Frontal cortex (tissue), 4 donors: ENCODE results near the gene ITGAX. TPM values are rescaled to one million over a fixed set of nuclear protein-coding genes. Genes with fewer than 3 reads are reported as not detected.

ENCODE experiments used
- DNase-seq, 2 donors: peaks; one replicate each; pipeline ENCODE4 v3.0.0; 2012; ENCODE audit warnings: low spot score in 2 of 2
- FAIRE-seq: peaks from 2 replicates; lab custom pipeline; 2012; peaks lifted over from hg19 to GRCh38; lab: Jason Lieb, UNC
- total RNA-seq: library from RNA; depleted of rRNA; stranded (reverse); fragments of >200 nt; gene quantifications from one replicate; pipeline ENCODE4 v1.2.3, GENCODE V29; 2014
- donor health status: control.
- donor health status: control.
- donor health status: control.

The ITGAX gene
- total RNA-seq, 1 donor from 2014 or later: 0.41 TPM

DNA sequence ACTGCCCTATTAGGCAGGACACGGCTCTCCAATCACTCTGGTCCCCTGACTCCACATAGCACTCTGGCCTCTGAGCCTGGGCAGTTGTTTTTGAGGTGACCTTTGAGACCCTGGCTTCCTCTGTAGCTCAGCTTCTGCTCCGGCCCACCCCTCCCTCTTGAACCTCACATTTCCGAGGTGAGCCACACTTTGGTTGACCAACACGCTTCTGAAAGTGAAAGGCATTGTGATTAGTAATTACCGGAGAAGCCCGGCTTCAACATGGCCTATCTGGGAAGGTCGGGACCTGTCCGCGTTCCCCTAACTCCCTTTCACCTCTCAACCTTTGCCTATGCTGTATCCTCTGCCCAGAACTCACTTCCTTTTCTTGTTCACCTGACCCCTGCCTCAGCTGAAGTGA lies 10.3 kb upstream of the ITGAX start:
- FAIRE-seq (no peak), DNase-seq (no peak)

DNA sequence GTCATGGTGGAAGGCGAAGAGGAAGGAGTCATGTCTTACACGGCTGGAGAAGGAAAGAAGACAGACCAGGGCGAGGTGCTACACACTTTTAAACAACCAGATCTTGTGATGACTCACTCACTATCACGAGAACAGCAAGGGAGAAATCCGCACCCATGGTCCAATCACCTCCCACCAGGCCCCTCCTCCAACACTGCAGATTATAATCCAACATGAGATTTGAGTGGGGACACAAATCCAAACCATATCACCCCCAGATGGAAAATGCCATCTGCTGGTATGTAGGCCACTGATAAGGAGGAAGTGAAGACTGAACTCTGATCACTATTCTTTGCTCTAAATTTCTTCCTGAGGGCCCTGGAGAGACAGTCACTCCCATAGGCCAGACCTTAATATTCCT lies 7.5 kb upstream of the ITGAX start:
- no peak for FAIRE-seq

DNA sequence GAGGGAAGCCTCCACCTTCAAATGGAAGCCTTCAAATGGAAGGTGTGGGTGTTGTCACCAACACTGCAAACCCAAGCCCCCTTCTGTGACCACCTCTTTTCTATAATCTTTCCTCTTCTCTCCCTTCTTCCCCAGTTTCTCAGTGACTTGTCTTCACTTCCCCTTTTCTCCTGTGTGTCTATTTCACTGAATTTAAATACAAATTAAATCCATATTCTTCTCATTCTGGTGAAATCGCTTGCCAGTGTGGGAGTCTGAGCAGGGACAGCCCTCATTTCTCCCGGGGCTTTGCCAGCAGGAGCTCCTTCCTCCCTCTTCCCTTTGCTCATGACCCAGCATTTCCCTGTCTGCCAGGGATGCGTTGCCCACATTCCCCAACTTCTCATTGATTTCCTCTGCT lies 6.4 kb upstream of the ITGAX start:
- DNase-seq: no peak
- no peak for FAIRE-seq

More for the DNA sequence above, 7.5 kb upstream of the ITGAX start:
- no peak for DNase-seq

DNA sequence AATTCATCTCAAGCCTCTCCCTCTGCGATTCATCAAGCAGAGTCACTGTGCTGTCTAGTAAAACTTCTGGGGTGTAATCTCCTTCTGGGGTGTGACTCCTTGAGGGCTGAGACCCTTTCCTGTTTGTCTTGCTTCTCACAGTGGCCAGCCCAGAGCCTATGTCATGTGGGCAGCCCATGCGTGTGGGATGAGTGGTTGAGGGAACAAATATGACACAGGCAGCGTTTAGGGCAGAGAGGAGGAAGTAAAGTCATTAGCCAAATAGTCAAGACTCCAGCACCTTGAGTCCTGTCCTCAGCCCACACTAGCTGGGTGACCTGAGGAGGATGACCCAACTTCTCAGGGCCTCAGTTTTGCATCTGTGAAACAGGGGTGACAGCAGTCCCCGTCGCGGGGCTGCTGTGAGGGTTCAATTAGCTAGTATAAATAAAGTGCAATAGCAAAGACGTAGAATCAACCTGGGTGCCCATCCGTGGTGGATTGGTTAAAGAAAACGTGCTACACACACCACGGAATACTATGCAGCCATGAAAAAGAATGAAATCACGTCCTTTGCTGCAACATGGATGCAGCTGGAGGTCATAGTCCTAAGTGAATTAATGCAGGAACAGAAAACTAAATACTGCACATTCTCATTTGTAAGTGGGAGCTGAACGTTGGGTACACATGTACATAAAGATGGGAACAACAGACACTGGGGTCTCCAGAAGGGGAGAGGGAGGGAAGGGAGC lies 4.5 kb upstream of the ITGAX start:
- no peak for DNase-seq
- no peak for FAIRE-seq

DNA sequence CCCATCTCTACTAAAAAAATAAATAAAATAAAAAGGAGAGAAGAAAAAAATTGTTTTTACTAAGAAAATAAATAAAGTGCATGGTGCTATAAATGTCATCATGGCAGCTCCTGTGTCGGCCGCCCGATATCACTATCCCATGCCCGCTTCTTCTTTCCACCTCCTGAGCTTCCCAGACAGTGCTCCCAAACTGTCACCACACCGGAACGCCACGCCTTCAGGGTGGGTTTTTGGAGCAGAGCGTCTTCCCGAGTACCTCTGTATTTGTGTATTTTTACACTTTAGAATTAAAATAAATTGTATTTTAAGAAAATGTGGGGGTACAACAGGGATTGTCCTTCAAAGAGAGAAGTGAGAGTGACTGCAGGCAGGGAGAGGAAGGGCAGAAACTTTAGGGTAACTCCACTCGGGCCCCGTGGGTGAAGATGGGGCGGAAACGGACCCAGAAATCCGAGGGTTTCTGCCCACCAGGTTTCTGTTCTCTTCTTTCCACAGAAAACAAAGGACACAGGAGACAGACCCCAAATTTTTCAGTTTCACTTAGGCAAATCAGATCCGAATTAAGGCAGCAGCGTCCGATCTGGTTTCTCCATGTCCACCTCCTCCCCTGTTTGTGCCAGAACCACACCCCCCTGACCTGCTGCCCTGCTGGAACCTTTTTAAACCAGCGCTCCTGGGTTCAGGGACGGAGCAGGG lies 3.6 kb upstream of the ITGAX start:
- FAIRE-seq (no peak), DNase-seq (no peak)

DNA sequence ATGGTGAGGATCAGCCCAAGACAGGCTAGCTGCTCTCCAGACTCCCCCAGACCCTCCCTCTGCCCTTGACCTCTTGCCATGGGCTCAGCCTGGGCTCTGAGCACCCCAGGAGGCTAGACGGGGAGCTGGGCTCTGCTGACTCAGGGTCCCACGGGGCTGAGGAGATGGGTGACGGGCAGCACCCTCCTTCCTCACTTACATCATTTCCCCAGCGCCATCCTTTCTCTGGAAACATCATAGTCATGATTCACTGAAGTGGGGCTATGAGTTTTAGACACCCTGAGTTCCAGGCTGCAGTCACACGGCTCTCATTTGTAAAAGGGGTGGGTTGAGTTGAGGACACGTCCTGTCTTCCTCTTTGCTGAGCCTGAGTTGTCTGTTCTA lies 3.0 kb upstream of the ITGAX start:
- DNase-seq (no peak), FAIRE-seq (no peak)

DNA sequence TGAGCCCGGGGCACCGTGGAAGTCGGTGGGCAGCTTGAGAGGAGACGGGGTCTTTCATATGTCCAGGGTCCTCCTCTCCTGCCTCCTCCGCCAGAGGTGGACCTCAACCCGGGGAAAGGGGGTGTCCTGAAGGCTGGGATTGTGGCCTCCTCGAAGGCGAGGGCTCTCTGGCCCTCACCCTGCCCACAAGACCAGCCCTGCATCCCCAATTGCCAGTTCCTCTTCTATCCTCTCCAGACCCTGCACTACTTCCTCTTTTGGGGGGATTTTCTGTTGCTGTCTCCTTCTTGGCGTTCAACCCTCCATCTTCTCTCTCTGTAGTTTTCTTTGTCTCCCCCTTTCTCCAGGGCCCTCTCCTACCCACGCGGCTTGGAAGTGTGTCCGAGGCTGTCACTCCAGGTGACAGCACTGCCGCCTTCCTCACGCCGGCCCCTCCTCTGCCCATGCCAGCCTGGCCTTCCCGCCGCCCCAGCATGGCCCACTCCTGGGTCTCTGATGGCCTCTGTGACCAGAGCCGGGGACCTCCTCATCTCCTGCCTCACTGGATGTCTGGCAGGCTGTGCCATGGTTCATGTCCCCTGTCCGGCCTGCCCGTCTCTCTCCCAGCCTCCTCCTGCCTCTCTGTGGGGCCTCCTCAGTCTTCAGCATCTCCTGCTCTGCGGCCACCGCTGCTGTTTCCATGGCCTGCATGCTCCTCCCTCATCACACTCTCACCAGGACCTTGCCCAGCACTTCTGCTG lies 2.4 kb upstream of the ITGAX start:
- FAIRE-seq (no peak), DNase-seq (no peak)

DNA sequence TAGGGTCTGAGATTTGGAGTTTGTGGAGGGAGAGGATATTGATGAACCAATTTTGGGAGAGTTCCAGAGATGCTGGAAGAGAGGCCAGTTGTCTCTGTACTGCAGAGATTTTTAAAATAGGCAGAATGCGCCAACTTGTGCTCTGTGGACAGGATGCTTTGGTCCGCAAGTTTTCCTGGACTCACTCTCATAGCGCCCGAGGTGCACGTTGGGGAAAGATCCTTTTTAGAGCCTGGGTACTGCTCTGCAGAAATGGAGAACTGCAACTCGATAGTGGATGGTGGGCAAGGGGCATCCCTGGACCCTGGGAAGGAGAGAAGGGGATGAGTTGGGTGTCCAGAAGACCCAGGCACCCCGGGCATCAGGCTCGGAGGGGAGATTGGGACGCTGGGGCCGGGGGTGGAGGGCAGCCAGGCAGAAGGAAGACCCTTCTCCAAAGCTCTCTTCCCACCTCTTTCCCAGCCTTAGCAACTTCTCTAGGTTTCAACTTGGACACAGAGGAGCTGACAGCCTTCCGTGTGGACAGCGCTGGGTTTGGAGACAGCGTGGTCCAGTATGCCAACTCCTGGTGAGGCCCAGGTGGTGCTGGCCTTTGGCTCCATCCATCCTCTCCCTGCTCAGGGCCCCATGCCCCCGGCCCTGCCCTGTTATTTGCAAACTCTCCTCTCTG lies 590 bp downstream of the ITGAX start:
- DNase-seq: no peak
- FAIRE-seq: no peak

DNA sequence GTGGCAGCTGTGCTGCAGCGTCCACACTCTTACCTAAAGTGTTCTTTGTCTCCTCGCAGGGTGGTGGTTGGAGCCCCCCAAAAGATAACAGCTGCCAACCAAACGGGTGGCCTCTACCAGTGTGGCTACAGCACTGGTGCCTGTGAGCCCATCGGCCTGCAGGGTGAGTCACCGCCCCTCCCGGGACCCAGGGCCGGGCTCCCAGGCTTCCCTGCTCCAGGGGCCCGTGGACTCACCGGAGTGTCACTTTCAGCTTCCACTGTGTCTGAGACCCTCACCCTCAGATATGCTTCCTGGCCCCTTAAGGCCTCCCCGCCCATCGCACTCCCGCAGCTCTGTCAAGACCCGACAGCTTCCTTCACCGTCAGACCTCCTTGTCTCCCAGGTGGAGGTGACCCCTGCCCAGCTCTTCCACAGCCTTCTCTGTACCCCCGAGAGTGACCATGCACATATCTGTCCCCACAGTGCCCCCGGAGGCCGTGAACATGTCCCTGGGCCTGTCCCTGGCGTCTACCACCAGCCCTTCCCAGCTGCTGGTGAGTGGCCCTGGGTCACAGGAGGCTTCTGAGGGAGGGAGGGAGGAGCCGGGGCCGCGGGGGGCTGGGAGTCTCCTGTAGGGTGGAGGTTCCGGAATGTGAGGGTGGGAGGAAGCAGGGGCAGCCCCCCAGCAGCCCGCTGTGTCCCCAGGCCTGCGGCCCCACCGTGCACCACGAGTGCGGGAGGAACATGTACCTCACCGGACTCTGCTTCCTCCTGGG lies 1.8 kb downstream of the ITGAX start:
- DNase-seq: no peak
- FAIRE-seq: no peak

DNA sequence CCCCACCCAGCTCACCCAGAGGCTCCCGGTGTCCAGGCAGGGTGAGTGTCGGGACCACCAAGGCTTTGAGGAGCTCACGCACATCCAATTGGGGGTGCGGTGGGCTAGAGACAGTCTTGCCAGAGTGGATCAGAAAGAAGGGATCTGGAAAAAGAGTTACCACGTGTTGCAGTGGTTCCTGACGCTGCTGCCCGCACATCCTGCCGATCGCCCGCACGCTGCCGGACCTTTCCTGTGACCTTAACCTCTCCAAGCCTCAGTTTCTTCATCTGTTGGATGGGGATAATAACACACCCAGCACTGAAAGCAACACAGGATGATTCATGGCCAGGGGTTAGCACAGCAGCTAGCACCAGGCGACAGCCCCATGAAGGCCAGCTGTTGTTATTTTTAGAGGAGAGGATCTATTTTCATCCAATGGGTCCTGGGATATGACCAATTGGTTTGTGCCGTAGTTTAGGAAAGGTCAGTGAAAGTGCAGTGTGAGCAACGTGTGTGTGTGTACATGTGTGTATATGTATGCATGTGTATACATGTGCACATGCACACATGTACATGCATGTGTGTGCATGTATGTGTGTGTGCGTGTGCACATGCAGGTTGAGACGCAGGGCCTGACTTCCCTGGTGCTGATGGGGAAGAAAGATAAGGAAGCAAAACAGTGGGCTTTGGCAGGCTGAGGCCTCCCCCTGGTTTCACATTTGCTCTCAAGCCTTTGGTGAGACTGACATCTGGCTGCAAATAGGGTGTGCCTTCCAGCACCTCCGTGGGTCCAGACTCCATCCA lies 2.5 kb downstream of the ITGAX start:
- DNase-seq (no peak), FAIRE-seq (no peak)

DNA sequence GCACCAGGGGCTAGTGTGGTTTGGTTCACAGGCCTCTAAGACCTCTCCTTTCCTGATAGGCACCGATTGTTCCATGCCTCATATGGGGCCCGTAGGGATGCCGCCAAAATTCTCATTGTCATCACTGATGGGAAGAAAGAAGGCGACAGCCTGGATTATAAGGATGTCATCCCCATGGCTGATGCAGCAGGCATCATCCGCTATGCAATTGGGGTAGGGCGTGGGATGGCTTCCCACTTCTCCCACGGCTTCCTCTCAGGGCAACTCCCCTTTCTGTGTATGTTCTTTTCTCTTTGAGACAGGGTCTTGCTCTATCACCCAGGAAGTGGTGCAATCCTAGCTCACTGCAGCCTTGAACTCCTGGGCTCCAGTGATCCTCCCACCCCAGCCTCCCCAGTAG lies 5.3 kb downstream of the ITGAX start:
- no peak for FAIRE-seq
- DNase-seq: no peak

DNA sequence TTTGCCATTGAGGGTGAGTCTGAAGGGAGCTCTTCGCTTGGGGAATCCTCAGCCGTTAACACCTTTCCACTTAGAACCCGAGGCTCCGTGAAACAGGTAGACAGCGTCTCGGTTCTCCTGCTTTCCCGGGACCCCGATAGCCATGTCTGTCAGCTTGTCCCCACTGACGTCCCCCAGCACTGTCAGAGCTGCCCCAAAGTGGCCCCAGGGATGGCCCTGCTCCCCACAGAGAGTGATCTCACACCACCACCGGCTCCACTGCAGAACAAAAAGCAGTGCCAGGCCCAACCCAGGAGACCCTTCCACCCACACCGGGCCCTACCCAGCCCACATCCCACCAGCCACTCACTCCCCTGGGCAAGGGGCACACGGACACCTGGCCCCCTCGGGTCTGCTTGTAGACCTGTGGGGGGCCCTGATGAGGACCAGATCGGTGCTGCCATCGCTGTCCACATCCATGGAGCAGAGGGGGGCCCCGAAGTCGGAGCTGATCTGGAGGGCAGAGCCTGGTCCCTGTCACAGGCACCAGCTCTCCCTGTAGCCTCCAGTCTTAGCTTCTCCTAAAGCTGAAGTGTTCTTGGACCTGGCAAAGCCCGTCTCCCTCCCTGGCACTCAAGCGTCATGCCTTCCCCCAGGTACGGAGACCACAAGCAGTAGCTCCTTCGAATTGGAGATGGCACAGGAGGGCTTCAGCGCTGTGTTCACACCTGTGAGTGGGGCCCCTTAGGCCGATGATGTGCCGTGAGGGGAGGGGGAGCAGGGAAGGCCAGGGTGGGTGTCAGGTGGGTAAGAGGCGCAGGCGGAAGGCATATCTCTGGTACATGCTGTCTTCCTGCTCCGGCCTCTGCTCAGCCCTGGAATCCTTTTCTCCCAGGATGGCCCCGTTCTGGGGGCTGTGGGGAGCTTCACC lies 6.5 kb downstream of the ITGAX start:
- DNase-seq (no peak), FAIRE-seq (no peak)

DNA sequence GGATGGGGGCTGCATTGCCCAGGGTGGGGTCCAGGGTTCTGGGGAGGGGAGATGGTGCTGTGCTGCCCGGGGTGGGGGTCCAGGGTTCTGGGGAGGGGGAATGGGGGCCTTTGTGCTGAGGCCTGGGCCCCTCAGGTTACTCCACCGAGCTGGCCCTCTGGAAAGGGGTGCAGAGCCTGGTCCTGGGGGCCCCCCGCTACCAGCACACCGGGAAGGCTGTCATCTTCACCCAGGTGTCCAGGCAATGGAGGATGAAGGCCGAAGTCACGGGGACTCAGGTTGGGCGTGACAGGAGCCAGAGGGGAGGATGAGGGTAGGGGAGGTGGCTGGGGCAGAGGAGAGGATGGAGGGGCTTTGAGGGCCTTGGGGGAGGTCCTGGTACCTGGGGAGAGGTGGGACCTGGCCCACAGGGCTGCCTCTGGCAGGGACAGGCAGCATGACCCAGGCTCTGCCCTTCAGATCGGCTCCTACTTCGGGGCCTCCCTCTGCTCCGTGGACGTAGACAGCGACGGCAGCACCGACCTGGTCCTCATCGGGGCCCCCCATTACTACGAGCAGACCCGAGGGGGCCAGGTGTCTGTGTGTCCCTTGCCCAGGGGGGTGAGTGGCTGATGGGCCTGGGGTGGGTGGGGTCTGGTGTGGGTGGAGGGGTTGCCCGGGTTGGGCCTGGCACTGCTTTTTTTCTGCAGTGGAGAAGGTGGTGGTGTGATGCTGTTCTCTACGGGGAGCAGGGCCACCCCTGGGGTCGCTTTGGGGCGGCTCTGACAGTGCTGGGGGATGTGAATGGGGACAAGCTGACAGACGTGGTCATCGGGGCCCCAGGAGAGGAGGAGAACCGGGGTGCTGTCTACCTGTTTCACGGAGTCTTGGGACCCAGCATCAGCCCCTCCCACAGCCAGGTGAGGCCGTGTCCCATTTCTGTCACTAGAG lies 7.8 kb downstream of the ITGAX start:
- FAIRE-seq (no peak), DNase-seq (no peak)

DNA sequence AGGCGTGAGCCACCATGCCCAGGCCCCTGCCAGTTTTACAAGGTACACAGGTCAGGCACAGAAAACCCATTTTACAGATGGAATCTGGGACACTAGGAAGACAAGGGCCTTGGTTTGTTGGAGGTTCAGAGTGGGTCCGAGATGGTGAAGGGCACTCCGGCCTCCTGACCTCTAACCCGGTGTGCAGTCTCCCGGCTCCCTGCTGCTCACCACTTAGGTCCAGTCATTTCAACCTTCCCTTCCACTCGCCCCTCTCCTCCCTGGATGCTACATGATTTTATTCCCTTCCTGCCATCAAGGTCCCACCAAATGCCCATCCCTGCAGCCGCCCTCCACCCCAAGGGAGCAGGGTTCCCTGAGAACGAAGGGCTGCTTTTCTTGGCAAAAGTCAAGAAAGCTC lies 8.7 kb downstream of the ITGAX start:
- FAIRE-seq: no peak

DNA sequence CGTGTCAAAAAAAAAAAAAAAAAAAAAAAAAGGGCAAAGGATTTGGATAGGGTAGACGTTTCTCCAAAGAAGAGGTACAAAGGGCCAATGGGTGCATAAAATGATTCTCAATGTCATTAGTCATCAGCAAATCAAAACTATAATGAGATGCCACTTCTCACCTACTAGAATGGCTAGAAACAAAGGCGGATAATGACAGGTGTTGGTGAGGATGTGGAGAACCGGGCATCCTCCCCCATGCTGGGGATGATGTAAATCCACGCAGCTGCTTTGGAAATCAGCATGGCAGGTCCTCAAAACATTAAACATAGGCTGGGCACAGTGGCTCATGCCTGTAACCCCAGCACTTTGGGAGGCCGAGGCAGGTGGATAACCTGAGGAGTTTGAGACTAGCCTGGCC lies 9.4 kb downstream of the ITGAX start:
- DNase-seq: no peak
- FAIRE-seq: no peak

More for the DNA sequence above, 8.7 kb downstream of the ITGAX start:
- no peak for DNase-seq

DNA sequence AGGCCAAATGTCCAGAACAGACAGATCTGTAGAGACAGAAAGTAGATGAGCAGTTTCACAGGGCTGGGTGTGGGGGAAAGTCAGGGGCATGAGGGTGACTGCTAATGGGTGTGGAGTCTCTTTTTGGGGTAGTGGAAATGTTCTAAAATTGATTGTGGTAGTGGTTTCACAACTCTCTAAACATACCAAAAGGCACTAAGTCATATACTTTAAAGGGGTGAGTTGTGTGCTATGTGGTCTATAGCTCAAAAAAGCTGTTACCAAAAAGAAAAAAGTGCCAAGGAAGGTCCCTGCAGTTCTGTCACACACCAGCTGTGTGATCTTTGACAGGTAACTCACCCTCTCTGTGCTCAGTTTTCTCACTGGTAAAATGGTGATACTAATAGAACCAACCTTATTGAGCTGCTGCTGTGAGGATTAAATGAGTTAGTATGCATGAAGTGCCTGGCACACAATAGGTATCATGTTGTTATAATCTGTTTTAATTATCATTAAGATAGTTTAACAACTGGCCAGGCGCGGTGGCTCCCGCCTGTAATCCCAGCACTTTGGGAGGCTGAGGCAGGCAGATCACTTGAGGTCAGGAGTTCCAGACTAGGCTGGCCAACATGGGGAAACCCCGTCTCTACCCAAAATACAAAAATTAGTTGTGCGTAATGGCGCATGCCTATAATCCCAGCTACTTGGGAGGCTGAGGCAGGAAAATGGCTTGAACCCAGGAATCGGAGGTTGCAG lies 10.3 kb downstream of the ITGAX start:
- no peak for FAIRE-seq
- DNase-seq: no peak
